CD4-positive, alpha-beta T cell treated with Interleukin-15 for 1 hour (primary cell): ENCODE data around the gene GHR.

ENCODE experiments used
- DNase-seq: peaks from one replicate; pipeline ENCODE4 v3.0.0-alpha.2; 2020

The GHR gene

DNA sequence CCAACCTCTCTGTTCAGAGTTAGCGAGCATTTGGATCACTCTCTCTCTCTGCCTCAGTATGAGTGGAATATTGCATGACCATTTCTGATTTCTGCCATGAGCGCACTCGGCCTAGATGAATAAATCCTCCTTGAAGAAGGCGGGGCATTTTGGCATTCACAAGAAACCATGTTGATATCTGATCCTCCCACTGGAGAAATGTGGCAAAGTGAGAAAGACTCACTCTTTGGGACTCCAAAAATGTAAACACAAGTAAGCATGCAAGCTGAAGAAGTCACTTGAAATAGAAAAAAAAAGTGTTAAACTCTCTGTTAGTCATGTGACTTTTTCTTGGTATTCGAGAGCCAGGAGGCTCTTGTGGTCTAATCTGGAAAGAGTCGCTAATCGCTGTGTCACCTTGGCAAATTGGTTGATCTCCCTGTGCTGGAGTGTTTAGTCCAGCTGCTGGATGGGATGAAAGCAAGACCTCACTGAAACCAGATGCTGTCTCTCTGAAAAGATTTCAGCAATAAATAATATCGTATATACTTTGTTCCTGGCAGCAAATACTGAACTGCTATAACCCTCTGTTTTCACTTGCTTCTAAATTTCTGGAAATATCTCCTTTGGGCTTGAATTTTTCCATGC, 95.5 kb downstream of the GHR start:
- no peak for DNase-seq

GRCh38 chr5:42520203-42520602, 97.0 kb downstream of the GHR start:
- no peak for DNase-seq

DNA sequence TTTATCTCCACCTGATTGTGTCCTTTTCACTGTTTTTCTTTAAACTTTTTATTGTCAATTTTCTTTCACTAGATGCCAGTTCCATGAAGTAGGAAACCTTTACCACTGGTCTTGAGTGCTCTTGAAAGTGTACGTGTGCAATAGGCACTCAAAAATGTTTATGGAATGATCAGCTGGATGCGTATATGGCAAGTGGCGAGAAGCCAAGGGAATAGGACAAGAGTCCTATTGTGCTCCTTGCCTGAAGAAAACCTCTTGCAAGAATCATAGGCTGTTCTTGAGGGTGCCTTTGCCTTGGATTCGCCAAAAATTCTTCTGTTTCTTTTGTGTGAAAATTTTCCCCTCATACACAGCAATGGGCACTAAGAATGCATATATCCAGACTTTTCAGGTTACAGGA, 97.7 kb downstream of the GHR start:
- no peak for DNase-seq

DNA sequence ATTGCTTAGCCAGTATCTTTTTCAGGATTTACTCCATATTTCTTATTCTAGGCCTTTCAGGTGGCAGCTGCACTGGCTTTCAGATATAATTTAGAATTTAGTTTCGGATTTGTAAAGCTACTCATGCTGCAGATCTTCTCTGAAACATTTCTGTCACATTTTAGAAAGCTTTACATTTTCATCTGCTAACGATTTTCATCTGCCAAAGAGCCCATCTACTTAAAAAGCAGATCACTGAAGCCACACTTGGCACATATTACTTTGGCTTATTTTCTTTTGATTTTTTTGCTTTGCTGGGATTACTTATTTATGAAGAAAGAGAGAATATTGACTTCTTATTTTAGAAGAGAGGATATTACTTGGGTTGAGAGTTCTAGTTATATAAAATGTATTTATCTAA, 98.2 kb downstream of the GHR start:
- DNase-seq: no peak

DNA sequence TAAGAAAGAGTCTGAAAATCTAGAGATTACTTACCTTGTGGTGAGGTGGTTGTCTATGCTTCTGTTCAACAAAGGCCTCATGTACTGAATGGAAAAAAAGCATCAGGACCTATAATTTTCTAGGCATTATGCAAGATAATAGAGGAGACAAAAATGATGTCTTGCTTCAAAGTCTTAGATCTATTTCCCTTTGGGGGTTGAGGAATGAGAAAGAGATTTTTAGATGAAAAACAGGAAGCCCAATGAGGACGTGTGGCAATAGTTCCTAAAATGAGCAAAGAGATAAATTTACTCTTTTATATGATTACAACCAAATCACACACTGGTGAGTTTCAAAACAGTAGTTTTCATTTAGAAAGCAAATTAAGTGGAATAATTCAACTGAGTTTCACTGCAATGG, 99.5 kb downstream of the GHR start:
- no peak for DNase-seq

GRCh38 chr5:42526179-42526578, 102.9 kb downstream of the GHR start:
- DNase-seq: no peak

DNA sequence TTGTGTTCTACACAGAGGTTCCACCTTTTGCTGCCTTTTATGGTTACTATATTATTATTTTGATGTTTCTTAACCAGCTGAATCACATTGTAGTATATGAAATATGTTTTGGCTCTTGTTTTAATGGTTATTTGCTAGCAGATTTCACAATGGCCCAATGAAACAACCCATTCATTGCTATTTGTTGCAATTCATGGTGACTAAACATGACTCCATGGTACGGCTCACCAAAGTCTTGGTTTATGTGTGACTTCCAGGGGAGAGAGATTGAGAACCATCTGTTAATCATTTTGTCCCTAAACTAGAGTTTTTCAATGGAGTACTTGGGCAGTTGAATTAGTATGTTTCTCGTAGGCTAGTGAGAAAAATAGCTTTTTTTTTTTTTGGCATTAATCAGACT, 108.4 kb downstream of the GHR start:
- no peak for DNase-seq

GRCh38 chr5:42542106-42542505, 118.9 kb downstream of the GHR start:
- DNase-seq: no peak

GRCh38 chr5:42543774-42544173, 120.5 kb downstream of the GHR start:
- DNase-seq: no peak

GRCh38 chr5:42545038-42545437, 121.8 kb downstream of the GHR start:
- no peak for DNase-seq

- no peak for DNase-seq
Observed at GRCh38 chr5:42547141-42547540, 123.9 kb downstream of the GHR start.

DNA sequence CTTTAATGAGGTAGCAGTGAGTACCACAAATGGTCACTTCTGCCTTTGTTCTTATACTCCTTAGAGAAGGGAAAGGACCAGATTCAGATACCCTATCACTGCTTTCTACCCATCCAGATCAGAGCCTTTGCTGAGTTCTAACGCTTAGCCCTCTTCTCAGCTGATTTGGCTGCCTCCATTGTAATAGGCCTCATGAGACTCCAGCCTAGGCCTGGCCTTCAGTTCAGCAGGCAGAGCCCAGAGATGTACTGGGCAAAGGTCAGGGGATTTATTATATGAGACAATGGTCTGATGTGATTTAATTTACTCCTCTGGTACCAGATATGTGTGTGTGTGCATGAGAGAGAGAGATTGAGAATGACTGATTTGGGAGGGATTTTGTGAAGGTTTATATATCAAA, 124.7 kb downstream of the GHR start:
- no peak for DNase-seq

DNA sequence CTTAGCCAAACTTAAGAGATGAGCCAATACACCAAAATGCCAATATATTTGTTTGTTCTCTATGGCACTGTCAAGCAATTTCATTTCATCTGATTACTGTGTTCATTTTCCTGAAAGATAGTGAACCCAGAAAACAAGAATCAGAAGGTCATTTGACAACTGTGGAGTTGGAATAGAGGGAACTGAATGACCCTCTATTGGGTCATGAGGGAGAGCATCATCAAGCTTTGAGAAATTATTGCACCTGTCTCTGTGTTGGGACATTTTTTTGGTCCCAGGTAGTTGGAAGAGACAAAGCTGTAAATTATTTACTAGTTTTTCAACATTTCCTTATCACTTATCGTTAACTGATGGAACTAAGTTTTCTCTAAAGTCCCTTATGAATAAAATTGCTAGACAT, 129.4 kb downstream of the GHR start:
- no peak for DNase-seq

DNA sequence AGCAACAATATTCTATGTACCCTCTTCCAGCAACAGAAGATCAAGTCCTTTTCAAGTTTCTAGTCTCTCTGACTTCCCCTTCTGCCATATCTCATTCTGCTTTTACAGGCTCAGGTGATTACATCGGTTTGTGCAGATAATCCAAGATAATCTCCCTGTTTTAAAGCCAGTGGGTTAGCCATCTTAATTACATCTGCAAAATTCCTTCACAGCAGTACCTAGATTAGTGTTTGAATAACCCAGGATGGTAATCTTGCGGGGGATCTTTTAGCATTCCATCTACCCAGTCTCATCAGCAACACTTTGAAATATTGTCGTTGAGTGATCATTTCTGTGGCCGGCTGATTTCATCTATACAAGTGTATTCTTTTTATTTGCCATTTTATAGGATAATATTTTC, 130.2 kb downstream of the GHR start:
- DNase-seq: no peak

GRCh38 chr5:42555010-42555409, 131.8 kb downstream of the GHR start:
- DNase-seq: no peak

GRCh38 chr5:42555797-42556196, 132.6 kb downstream of the GHR start:
- no peak for DNase-seq

DNA sequence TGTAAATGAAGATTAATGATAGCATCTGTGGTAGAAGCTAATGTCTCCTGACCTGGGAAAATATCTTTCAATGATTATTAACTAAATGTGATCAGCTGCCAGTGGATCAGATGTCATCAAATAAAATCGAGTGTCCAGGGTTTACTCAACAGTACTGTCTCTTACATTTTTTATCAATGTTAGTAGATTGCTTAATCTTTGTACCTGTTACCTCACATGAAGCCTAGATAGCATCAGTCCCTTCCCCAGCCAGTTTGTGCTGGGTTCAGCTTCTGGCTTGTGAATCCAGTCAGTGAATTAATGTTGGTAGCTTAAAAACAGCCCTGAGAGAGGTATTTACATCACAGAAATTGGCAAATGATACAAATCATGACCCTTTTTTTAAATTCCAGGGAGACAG, 134.4 kb downstream of the GHR start:
- no peak for DNase-seq

GRCh38 chr5:42561656-42562055, 138.4 kb downstream of the GHR start:
- no peak for DNase-seq

DNA sequence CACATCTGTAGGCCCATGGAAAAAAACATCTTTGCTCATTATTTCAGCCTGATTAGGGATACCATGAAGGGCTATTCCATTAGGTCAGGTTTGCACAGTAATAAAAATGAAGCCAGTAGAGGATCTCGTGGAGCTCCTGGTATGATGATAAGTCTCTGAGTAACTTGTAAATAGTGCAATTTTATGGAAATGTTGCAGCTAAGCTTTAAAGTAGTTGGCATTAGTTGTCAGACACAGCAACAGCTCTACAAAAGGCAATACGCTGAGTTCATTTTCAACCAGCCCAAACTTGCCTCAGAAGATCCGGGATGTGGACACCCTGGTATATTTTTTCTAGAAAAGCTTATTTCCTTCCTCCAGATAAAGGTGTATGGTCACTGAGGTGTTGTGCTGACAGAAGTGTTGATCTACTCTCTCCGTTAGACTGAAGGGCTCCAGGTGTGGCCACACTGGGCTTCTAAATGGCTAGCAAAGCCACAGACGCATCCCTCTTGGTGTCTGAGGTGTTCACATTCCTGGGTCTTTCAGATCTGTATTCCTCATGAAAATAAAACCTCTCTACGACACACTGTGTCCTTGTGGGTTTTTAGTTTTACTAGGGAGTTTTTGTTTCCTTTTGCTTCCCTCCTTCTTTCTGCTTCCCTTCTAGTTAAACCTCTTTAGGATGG, 141.6 kb downstream of the GHR start:
- DNase-seq: no peak

DNA sequence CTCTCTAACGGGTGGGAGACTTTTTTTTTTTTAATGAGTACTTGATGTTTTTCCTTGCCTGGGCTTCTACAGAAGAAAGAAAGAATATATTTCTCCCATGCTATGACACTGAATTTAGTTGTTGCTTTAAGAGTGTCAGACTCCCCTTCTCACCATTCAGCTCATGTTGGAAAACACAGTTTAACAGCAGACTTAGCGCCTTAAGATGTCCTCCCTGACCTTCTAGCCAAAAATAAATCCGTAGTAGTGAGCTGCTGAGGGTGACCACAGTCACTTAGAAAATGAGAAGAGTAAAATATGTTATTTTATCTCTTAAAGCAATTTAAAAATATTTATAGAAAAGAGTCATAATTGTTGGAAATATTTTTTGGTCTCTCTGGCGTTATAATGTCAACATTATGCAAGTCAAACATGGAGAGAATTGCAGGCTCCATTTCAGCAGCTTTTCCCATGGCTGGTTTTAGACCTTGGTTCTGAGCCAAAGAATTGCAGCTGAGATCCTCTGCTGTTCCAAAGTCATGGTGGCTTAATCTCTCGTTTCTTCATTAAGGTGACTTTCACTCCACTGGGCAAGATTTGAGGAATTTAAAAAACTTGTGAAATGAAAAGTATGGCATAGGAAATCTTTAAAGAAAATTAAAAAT, 143.5 kb downstream of the GHR start:
- DNase-seq: no peak

GRCh38 chr5:42569325-42569724, 146.1 kb downstream of the GHR start:
- DNase-seq: no peak

DNA sequence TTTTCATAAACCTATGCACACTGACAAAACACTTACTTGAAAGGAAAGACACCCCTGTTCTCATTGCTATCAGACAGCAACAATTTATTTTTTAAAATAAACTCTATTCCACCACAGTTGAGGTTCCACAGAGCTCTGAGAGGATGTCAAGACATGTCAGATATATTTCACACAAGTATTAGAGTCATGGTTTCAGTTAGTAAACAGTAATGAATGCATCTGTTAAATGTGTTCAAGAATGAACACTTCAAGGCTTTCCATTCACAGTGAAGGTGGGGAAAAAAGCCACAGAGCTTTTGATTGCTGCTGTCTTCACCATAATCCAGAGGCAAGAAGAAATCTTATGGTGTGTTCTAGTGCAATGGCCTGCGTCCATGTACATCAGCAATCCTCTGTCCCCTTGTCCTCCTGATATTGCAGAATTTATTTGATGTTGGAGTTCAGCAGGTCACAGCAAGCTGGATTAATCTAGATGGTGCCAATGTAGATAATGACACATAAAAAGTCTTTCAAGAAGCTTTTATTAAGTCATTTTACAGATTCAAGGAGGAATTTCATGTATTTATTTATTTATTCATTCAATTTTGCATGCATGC, 146.8 kb downstream of the GHR start:
- DNase-seq: no peak

DNA sequence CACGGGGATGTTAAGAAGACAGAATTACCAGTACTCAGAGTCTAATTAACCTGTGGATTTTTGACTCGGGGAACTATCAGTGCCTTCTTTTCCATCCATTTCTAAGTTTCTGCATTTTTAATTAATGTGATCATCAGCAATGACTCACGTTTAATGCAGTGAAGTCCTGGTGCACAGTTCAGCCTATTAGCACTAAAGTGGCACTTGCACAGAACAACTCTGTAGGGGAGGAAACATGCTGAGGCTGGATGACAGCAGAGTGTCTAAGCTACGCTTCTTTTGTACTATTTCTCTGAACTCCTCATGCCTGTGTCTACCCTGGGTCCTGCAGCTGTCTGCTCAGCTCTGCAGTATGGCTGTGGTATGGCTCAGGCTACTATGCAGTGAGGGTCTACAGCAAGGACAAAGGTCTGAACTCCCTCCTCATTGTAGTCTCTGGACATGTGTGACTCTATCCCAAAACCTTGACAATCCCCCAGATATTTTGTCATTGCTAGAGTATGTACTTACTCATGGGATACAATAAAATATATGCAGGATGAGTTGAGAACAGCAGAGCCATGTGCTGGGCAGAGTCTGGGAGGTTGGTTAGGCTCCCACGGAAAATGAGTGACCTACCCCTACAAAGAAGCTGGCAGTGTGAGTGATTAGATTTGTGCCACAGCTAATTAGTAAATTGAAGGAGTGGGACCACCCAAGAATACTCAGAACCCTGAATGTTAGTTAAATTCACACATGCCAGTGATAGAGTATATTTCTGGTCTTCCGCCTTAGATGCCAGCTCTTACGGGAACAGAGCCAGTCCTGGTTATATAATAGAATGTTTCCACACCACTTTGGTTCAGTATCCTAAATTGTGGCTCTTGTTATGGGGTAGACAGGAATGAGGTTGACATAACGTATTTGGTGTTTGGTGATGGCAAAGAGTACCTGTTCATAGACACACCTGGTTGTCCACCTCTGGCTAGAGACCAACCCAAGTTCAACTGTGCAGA, 148.0 kb downstream of the GHR start:
- no peak for DNase-seq
